HepG2 (cell line): ENCODE data around the gene PPP4R3A. TPM values are rescaled to one million over a fixed set of nuclear protein-coding genes. Genes with fewer than 3 reads are reported as not detected.
A peak's percentile ranks its signal among the peaks of the same experiment; 100 is the strongest.

Experiments used
- ATAD3A ChIP-seq: sonication (generic); formaldehyde crosslinking; IDR thresholded peaks from 2 replicates; pipeline ENCODE4 v1.4.0; 2020; ENCODE audit warnings: missing genetic modification reagents
- CBX1 ChIP-seq: IDR thresholded peaks from one replicate; pipeline ENCODE4 v1.6.1; 2016; ENCODE audit warnings: antibody characterized with exemption, low read depth
- HMGXB4 ChIP-seq, 2 experiments: sonication (generic) in 1 of 2; formaldehyde crosslinking in 1 of 2; IDR thresholded peaks; 2 replicates each; pipeline versions ENCODE4 v1.4.0 to v1.6.1; 2018 to 2020; ENCODE audit warnings: missing genetic modification reagents in 2 of 2, borderline replicate concordance in 1 of 2, low read depth in 1 of 2, mild to moderate bottlenecking in 1 of 2, missing biosample characterization in 1 of 2
- KAT8 ChIP-seq: IDR thresholded peaks from 2 replicates; pipeline ENCODE4 v1.6.1; 2016; ENCODE audit warnings: missing genetic modification reagents, missing compliant biosample characterization
- MYPOP ChIP-seq: sonication (generic); formaldehyde crosslinking; IDR thresholded peaks from 2 replicates; pipeline ENCODE4 v1.8.1; 2023; ENCODE audit warnings: mild to moderate bottlenecking, moderate library complexity, missing genetic modification reagents
- PAX8 ChIP-seq: sonication (generic); formaldehyde crosslinking; IDR thresholded peaks from 2 replicates; pipeline ENCODE4 v1.8.0; 2022; ENCODE audit warnings: mild to moderate bottlenecking, missing genetic modification reagents, borderline replicate concordance
- POLR2G ChIP-seq: fragments of 200-400 bp; formaldehyde crosslinking; IDR thresholded peaks from 2 replicates; pipeline ENCODE4 v1.6.1; 2018; ENCODE audit warnings: mild to moderate bottlenecking, low read depth, low read length, moderate library complexity
- SKI ChIP-seq: fragments of 450-650 bp; IDR thresholded peaks from one replicate; pipeline ENCODE4 v1.6.1; 2018; ENCODE audit warnings: mild to moderate bottlenecking; ENCODE audit not compliant: partially characterized antibody
- THAP9 ChIP-seq: sonication (generic); formaldehyde crosslinking; IDR thresholded peaks from 2 replicates; pipeline ENCODE4; 2020; ENCODE audit warnings: missing genetic modification reagents, mild to moderate bottlenecking, borderline replicate concordance
- ZBTB39 ChIP-seq: sonication (generic); formaldehyde crosslinking; IDR thresholded peaks from 2 replicates; pipeline ENCODE4 v1.5.0; 2020; ENCODE audit warnings: missing genetic modification reagents
- ZBTB44 ChIP-seq: sonication (generic); formaldehyde crosslinking; IDR thresholded peaks from 2 replicates; pipeline ENCODE4 v1.4.0; 2020; ENCODE audit warnings: missing genetic modification reagents
- ZFP82 ChIP-seq: sonication (generic); formaldehyde crosslinking; IDR thresholded peaks from 2 replicates; pipeline ENCODE4 v1.5.1; 2020; ENCODE audit warnings: mild to moderate bottlenecking, missing genetic modification reagents, borderline replicate concordance
- ZFP91 ChIP-seq: sonication (generic); formaldehyde crosslinking; IDR thresholded peaks from 2 replicates; pipeline ENCODE4 v1.9.0; 2022; ENCODE audit warnings: missing genetic modification reagents, mild to moderate bottlenecking, borderline replicate concordance
- ZMYM3 ChIP-seq: sonication (generic); formaldehyde crosslinking; IDR thresholded peaks from 2 replicates; pipeline ENCODE4 v1.5.1; 2020; ENCODE audit warnings: mild to moderate bottlenecking, missing genetic modification reagents
- ZNF564 ChIP-seq: sonication (generic); formaldehyde crosslinking; IDR thresholded peaks from 2 replicates; pipeline ENCODE4 v1.8.1; 2023; ENCODE audit warnings: mild to moderate bottlenecking, missing genetic modification reagents
- ZNF674 ChIP-seq: sonication (generic); formaldehyde crosslinking; IDR thresholded peaks from 2 replicates; pipeline ENCODE4 v1.5.0; 2020; ENCODE audit warnings: low read depth, mild to moderate bottlenecking, missing genetic modification reagents
- polyA plus RNA-seq, 8 experiments: library from polyadenylated mRNA; depleted of rRNA in 3 of 8; stranded (reverse) in 7 of 8; unstranded in 1 of 8; fragments of >200 nt; fragmentation: Illumina TruSeq in 4 of 8; extraction: Trizol in 4 of 8; gene quantifications; 2 replicates each; pipeline versions ENCODE4 v1.2.1 to v1.2.3, GENCODE V29; 2011 to 2016; ENCODE audit warnings: low read depth in 4 of 8, missing spikeins in 1 of 8, mixed read lengths in 1 of 8; ENCODE audit not compliant: insufficient read depth in 1 of 8
- total RNA-seq, 5 experiments: library from RNA; depleted of rRNA; stranded (reverse); fragments of >200 nt; fragmentation: Illumina TruSeq; extraction: Trizol; gene quantifications; 2 replicates each; pipeline ENCODE4 v1.2.3, GENCODE V29; 2016; ENCODE audit warnings: low read depth in 1 of 5

PPP4R3A gene
- total and polyA plus RNA-seq, 2 of the 13 experiments (the other 11 are each of a cell fraction or from before 2014, with no cell fraction given), result 22.5 to 57.4 TPM

- TF ChIP-seq HMGXB4 (CRISPR knock-in tag; IDR thresholded peaks at IDR 0.05; ENCODE audit: borderline replicate concordance in 1 of 2, low read depth in 1 of 2), result peak in 1 of 2 experiments; percentile 38; a peak in 1 of 4 replicates
- TF ChIP-seq PAX8, result peak; percentile 28; the same call in 1 of the 2 replicates
- TF ChIP-seq ZBTB39 (CRISPR knock-in tag), result no peak
- no peak for TF ChIP-seq MYPOP (CRISPR knock-in tag)
- no peak for TF ChIP-seq ZBTB44 (CRISPR knock-in tag)
- TF ChIP-seq THAP9, result peak; percentile 51; the same call in 1 of the 2 replicates
- TF ChIP-seq ZNF564 (CRISPR knock-in tag), result no peak
- no peak for TF ChIP-seq POLR2G
- no peak for TF ChIP-seq ATAD3A (CRISPR knock-in tag)
- TF ChIP-seq ZMYM3 (CRISPR knock-in tag), result peak; percentile 68
- TF ChIP-seq KAT8, result peak; percentile 39; the same call in 1 of the 2 replicates
- 0 out of 2 replicates have a peak, but pooled peaks have one; percentile 52 for TF ChIP-seq ZFP91 (CRISPR knock-in tag)
- TF ChIP-seq ZFP82 (CRISPR knock-in tag), result no peak
- TF ChIP-seq ZNF674 (CRISPR knock-in tag), result no peak
- peak; percentile 63 for TF ChIP-seq SKI
- TF ChIP-seq CBX1, result no peak
Measured at GRCh38 chr14:91554535-91555332, 44.6 kb upstream of the PPP4R3A start (continued).
